CD8-positive, alpha-beta memory T cell (primary cell): Measurements from ENCODE around the gene SETD3. TPM values are rescaled to one million over a fixed set of nuclear protein-coding genes. Genes with fewer than 3 reads are reported as not detected.
A peak's percentile ranks its signal among the peaks of the same experiment; 100 is the strongest.

ENCODE experiments used
- CTCF ChIA-PET: fragments of 350-600 bp; sonication (Branson Sonifier 250); formaldehyde crosslinking; loops from one replicate; lab custom pipeline; 2021; ENCODE audit warnings: antibody characterized with exemption; lab: Charles Lee
- POLR2A ChIA-PET: fragments of 350-600 bp; sonication (Branson Sonifier 250); formaldehyde crosslinking; loops from one replicate; lab custom pipeline; 2021; ENCODE audit warnings: antibody characterized with exemption; lab: Charles Lee
- DNase-seq, 5 donors: peaks; one replicate each; pipeline versions ENCODE4 v3.0.0 to v3.0.0-alpha.2; 2020 to 2022; ENCODE audit warnings: mixed read lengths in 1 of 5
- H3K27ac ChIP-seq: one replicate; pipeline ENCODE4 v1.7.0; 2013; ENCODE audit warnings: low read depth, mild to moderate bottlenecking, low read length, moderate library complexity
- H3K27me3 ChIP-seq: 2 replicates; pipeline ENCODE4 v1.7.0; 2013; ENCODE audit warnings: low read length, mild to moderate bottlenecking; ENCODE audit not compliant: insufficient read depth, poor library complexity, severe bottlenecking
- H3K36me3 ChIP-seq: 2 replicates; pipeline ENCODE4 v1.7.0; 2013; ENCODE audit warnings: mild to moderate bottlenecking, low read length, moderate library complexity; ENCODE audit not compliant: insufficient read depth
- H3K4me1 ChIP-seq: 2 replicates; pipeline ENCODE4 v1.7.0; 2013; ENCODE audit warnings: mild to moderate bottlenecking, low read length, moderate library complexity; ENCODE audit not compliant: insufficient read depth
- H3K4me3 ChIP-seq: 2 replicates; pipeline ENCODE4 v1.7.0; 2013; ENCODE audit warnings: mild to moderate bottlenecking, low read length
- H3K9me3 ChIP-seq: 2 replicates; pipeline ENCODE4 v1.7.0; 2013; ENCODE audit warnings: mild to moderate bottlenecking, low read length
- H3K27ac Mint-ChIP-seq, 8 donors: one replicate each; pipeline ENCODE4 v1.8.0; 2020 to 2021; ENCODE audit warnings: mixed read lengths in 8 of 8, mild to moderate bottlenecking in 6 of 8, inconsistent platforms in 3 of 8, moderate library complexity in 3 of 8
- H3K27me3 Mint-ChIP-seq, 2 donors: one replicate each; pipeline ENCODE4 v1.8.0; 2020 to 2021; ENCODE audit warnings: mixed read lengths in 2 of 2, mild to moderate bottlenecking in 1 of 2, moderate library complexity in 1 of 2
- H3K36me3 Mint-ChIP-seq, 3 donors: one replicate each; pipeline ENCODE4 v1.8.0; 2020 to 2021; ENCODE audit warnings: mixed read lengths in 3 of 3, inconsistent platforms in 1 of 3, mild to moderate bottlenecking in 1 of 3
- H3K4me1 Mint-ChIP-seq, 3 donors: one replicate each; pipeline ENCODE4 v1.8.0; 2020 to 2021; ENCODE audit warnings: mixed read lengths in 3 of 3, inconsistent platforms in 1 of 3, mild to moderate bottlenecking in 1 of 3
- H3K4me3 Mint-ChIP-seq, 7 donors: one replicate each; pipeline ENCODE4 v1.8.0; 2020 to 2021; ENCODE audit warnings: mixed read lengths in 7 of 7, mild to moderate bottlenecking in 6 of 7, moderate library complexity in 4 of 7, inconsistent platforms in 2 of 7
- H3K9me3 Mint-ChIP-seq, 5 donors: one replicate each; pipeline ENCODE4 v1.8.0; 2020 to 2022; ENCODE audit warnings: mixed read lengths in 5 of 5, mild to moderate bottlenecking in 3 of 5, moderate library complexity in 2 of 5, inconsistent platforms in 1 of 5
- polyA plus RNA-seq: library from polyadenylated mRNA; unstranded; fragments of 300-500 nt; fragmentation: Illumina TruSeq; gene quantifications from one replicate; pipeline ENCODE4 v1.2.3, GENCODE V29; 2021
- total RNA-seq, 2 experiments: library from RNA; stranded (reverse); gene quantifications; one replicate each; pipeline ENCODE4 v1.2.3, GENCODE V29; 2021

SETD3 gene
- total and polyA plus RNA-seq, 3 experiments from 2014 or later = 52.1 to 57.9 (median 57.1) TPM

- ChIA-PET CTCF (interaction anchor here (0.9 kb wide), 1 partner anchor 7 kb away, joined by 3 read pairs; no protein-coding TSS in a partner anchor), POLR2A (no interaction called here)
- Mint-ChIP-seq H3K27me3 (no peaks in the 10 kb centered on the region), H3K9me3 (peaks cover 0 to 3% (median 0%) of the 10 kb centered on the region in 5 donors), H3K4me1 (peaks cover 10 to 27% (median 24%) of the 10 kb centered on the region in 3 donors), H3K27ac (no peak overlapping the region), H3K4me3 (no peak overlapping the region), H3K36me3 (peaks cover 10 to 53% (median 12%) of the 10 kb centered on the region in 3 donors)
- Histone ChIP-seq H3K9me3 (no peaks in the 10 kb centered on the region), H3K27me3 (no peaks in the 10 kb centered on the region), H3K36me3 (peaks cover 6% of the 10 kb centered on the region), H3K4me1 (no peaks in the 10 kb centered on the region), H3K27ac (no peak overlapping the region), H3K4me3 (no peak overlapping the region)
- no peak for DNase-seq
These were observed 57.2 kb downstream of the SETD3 start for GRCh38 chr14:99423434-99423833.

GRCh38 chr14:99422228-99423010, 58.2 kb downstream of the SETD3 start:
- Histone ChIP-seq H3K36me3 (no peaks in the 10 kb centered on the region), H3K9me3 (no peaks in the 10 kb centered on the region), H3K4me1 (no peaks in the 10 kb centered on the region), H3K27ac (no peak overlapping the region), H3K27me3 (no peaks in the 10 kb centered on the region), H3K4me3 (no peak overlapping the region)
- peaks cover 6 to 28% (median 21%) of the 10 kb centered on the region in 3 donors for H3K4me1 Mint-ChIP-seq
- no peak for DNase-seq
- H3K27ac Mint-ChIP-seq = peak overlapping the region in 6 of 8 donors; percentile 6 to 63 (median 26)
- ChIA-PET CTCF (no interaction called here), POLR2A (interaction anchor here (0.6 kb wide), 1 partner anchor 1105 kb away, joined by 6 read pairs; no protein-coding TSS in a partner anchor)
- H3K9me3 Mint-ChIP-seq = no peaks in the 10 kb centered on the region
- peaks cover 3 to 43% (median 5%) of the 10 kb centered on the region in 3 donors for H3K36me3 Mint-ChIP-seq
- H3K27me3 Mint-ChIP-seq = no peaks in the 10 kb centered on the region
- no peak overlapping the region for H3K4me3 Mint-ChIP-seq

GRCh38 chr14:99420711-99421110, 59.9 kb downstream of the SETD3 start:
- H3K27me3 Mint-ChIP-seq = no peaks in the 10 kb centered on the region
- Histone ChIP-seq H3K4me1 (no peaks in the 10 kb centered on the region), H3K27me3 (no peaks in the 10 kb centered on the region), H3K9me3 (no peaks in the 10 kb centered on the region), H3K27ac (no peak overlapping the region), H3K36me3 (no peaks in the 10 kb centered on the region), H3K4me3 (no peak overlapping the region)
- no peaks in the 10 kb centered on the region for H3K9me3 Mint-ChIP-seq
- peak overlapping the region in 5 of 8 donors; percentile 64 to 94 (median 73) for H3K27ac Mint-ChIP-seq
- ChIA-PET CTCF (no interaction called here), POLR2A (no interaction called here)
- H3K4me1 Mint-ChIP-seq = peaks cover 6 to 24% (median 18%) of the 10 kb centered on the region in 3 donors
- H3K4me3 Mint-ChIP-seq = no peak overlapping the region
- no peak for DNase-seq
- H3K36me3 Mint-ChIP-seq = peaks cover 3 to 33% (median 5%) of the 10 kb centered on the region in 3 donors

- no peak for DNase-seq
- H3K27me3 ChIP-seq = no peaks in the 10 kb centered on the region
- no peak overlapping the region for H3K27ac ChIP-seq
- POLR2A ChIA-PET = no interaction called here
- Mint-ChIP-seq H3K27me3 (no peaks in the 10 kb centered on the region), H3K36me3 (peaks cover 3 to 28% (median 8%) of the 10 kb centered on the region in 3 donors), H3K27ac (no peak overlapping the region), H3K4me3 (no peak overlapping the region), H3K9me3 (no peaks in the 10 kb centered on the region), H3K4me1 (peaks cover 12 to 28% (median 22%) of the 10 kb centered on the region in 3 donors)
- no peaks in the 10 kb centered on the region for H3K36me3 ChIP-seq
- peaks cover 5% of the 10 kb centered on the region for H3K4me1 ChIP-seq
- H3K4me3 ChIP-seq = no peak overlapping the region
- CTCF ChIA-PET = no interaction called here
- no peaks in the 10 kb centered on the region for H3K9me3 ChIP-seq
These were observed 60.8 kb downstream of the SETD3 start for GRCh38 chr14:99419905-99420304.

- H3K27ac ChIP-seq = no peak overlapping the region
These were observed 62.4 kb downstream of the SETD3 start for GRCh38 chr14:99418242-99418641.

GRCh38 chr14:99416909-99417308, 63.8 kb downstream of the SETD3 start:
- Histone ChIP-seq H3K36me3 (peaks cover 12% of the 10 kb centered on the region), H3K27me3 (no peaks in the 10 kb centered on the region), H3K9me3 (no peaks in the 10 kb centered on the region), H3K27ac (no peak overlapping the region), H3K4me3 (no peak overlapping the region), H3K4me1 (peaks cover 5% of the 10 kb centered on the region)
- peaks cover 14 to 16% (median 16%) of the 10 kb centered on the region in 3 donors for H3K4me1 Mint-ChIP-seq
- H3K36me3 Mint-ChIP-seq = peaks cover 3 to 38% (median 17%) of the 10 kb centered on the region in 3 donors
- H3K9me3 Mint-ChIP-seq = no peaks in the 10 kb centered on the region
- CTCF ChIA-PET = interaction anchor here (1.2 to 2.8 kb wide), 4 partner anchors 10 to 130 kb away, joined by 3 to 19 read pairs (median 10); no protein-coding TSS in a partner anchor
- H3K4me3 Mint-ChIP-seq = no peak overlapping the region
- H3K27me3 Mint-ChIP-seq = no peaks in the 10 kb centered on the region
- no peak for DNase-seq
- POLR2A ChIA-PET = no interaction called here
- peak overlapping the region in 1 of 8 donors; percentile 63 for H3K27ac Mint-ChIP-seq

More at GRCh38 chr14:99418242-99418641, 62.4 kb downstream of the SETD3 start:
- Mint-ChIP-seq H3K4me3 (no peak overlapping the region), H3K9me3 (no peaks in the 10 kb centered on the region), H3K4me1 (peaks cover 12 to 17% (median 13%) of the 10 kb centered on the region in 3 donors), H3K36me3 (peaks cover 0 to 27% (median 12%) of the 10 kb centered on the region in 3 donors), H3K27ac (peak overlapping the region in 3 of 8 donors; percentile 17 to 52 (median 41)), H3K27me3 (no peaks in the 10 kb centered on the region)
- DNase-seq = no peak
- Histone ChIP-seq H3K27me3 (no peaks in the 10 kb centered on the region), H3K4me3 (no peak overlapping the region), H3K4me1 (peaks cover 5% of the 10 kb centered on the region), H3K36me3 (no peaks in the 10 kb centered on the region), H3K9me3 (no peaks in the 10 kb centered on the region)
- CTCF ChIA-PET = interaction anchor here (1.6 kb wide), 1 partner anchor 29 kb away, joined by 7 read pairs; no protein-coding TSS in a partner anchor
- POLR2A ChIA-PET = no interaction called here

- peaks cover 3 to 47% (median 17%) of the 10 kb centered on the region in 3 donors for H3K36me3 Mint-ChIP-seq
- no peak overlapping the region for H3K4me3 Mint-ChIP-seq
- H3K4me1 ChIP-seq = peaks cover 5% of the 10 kb centered on the region
- DNase-seq = peak; percentile 30 to 76 (median 65)
- no peaks in the 10 kb centered on the region for H3K9me3 Mint-ChIP-seq
- H3K4me3 ChIP-seq = no peak overlapping the region
- H3K9me3 ChIP-seq = no peaks in the 10 kb centered on the region
- CTCF ChIA-PET = interaction anchor here (0.6 to 2.8 kb wide), 26 partner anchors 8 to 1438 kb away, joined by 3 to 26 read pairs (median 3); partner anchors contain the start of gene CCNK
- H3K27ac ChIP-seq = no peak overlapping the region
- no peaks in the 10 kb centered on the region for H3K27me3 Mint-ChIP-seq
- H3K27me3 ChIP-seq = no peaks in the 10 kb centered on the region
- H3K4me1 Mint-ChIP-seq = peaks cover 13 to 15% (median 14%) of the 10 kb centered on the region in 3 donors
- peak overlapping the region in 5 of 8 donors; percentile 3 to 88 (median 28) for H3K27ac Mint-ChIP-seq
- POLR2A ChIA-PET = no interaction called here
- peaks cover 12% of the 10 kb centered on the region for H3K36me3 ChIP-seq
These were observed 65.0 kb downstream of the SETD3 start for GRCh38 chr14:99415496-99416281.
